ENCODE results near the gene STRN3.

The STRN3 gene

DNA sequence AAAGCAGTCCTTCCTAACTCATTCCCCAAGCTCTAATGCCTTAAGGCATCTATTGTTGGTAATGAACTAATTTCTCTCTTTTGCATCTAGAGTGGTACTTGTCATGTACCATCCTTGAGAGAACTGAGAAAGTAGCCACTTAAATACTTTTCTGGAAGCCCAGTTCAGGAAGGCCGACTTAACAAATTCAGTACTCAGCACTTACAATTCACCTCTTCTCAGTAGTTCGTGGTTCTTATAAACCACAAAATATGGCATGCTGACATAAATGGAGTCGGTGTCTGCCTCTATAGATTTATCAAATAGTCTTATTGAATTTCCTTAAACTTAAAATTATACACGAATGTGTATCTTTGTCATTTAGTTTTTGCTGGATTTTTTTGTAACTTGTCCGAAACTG lies 161.2 kb downstream of the STRN3 start:
- Histone ChIP-seq H3K9me3 (ENCODE audit: control insufficient read depth, insufficient read depth, low read length) (no peaks in the 10 kb centered on the region), H3K9ac (ENCODE audit: low read depth, low read length) (no peak overlapping the region), H3K4me1 (ENCODE audit: control insufficient read depth, insufficient read depth, low read length) (no peaks in the 10 kb centered on the region; the same call in 1 of the 2 replicates), H3K27ac (ENCODE audit: low read depth, low read length) (no peak overlapping the region), H3K27me3 (ENCODE audit: control insufficient read depth, insufficient read depth, low read length) (no peaks in the 10 kb centered on the region), H3K36me3 (ENCODE audit: control insufficient read depth, insufficient read depth, low read length) (no peaks in the 10 kb centered on the region), H3K4me3 (ENCODE audit: low read depth, low read length) (no peak overlapping the region)

DNA sequence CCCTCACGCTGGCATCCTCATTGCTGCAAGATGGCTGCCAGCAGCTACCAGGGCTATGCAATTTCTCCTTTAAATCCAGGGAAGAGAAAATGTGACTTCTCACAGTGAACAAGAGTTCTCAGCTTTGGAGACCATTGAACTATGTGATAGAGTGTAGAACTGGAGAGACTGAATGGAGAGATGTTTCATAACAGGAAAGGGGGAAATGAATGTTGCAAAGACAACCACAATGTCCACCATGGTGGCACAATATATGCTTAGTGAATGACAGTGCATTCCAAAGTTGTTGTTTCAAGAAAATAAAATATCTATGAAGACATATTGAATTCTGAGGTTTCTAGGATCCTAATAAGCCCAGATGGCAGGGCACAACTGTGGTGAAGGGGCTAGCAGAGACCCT lies 165.0 kb downstream of the STRN3 start:
- H3K4me3 ChIP-seq (ENCODE audit: low read depth, low read length): no peak overlapping the region
- no peaks in the 10 kb centered on the region for H3K4me1 ChIP-seq (ENCODE audit: control insufficient read depth, insufficient read depth, low read length)
- no peaks in the 10 kb centered on the region for H3K9me3 ChIP-seq (ENCODE audit: control insufficient read depth, insufficient read depth, low read length)
- no peaks in the 10 kb centered on the region for H3K27me3 ChIP-seq (ENCODE audit: control insufficient read depth, insufficient read depth, low read length)
- H3K27ac ChIP-seq (ENCODE audit: low read depth, low read length): no peak overlapping the region
- H3K9ac ChIP-seq (ENCODE audit: low read depth, low read length): no peak overlapping the region
- H3K36me3 ChIP-seq (ENCODE audit: control insufficient read depth, insufficient read depth, low read length): no peaks in the 10 kb centered on the region

DNA sequence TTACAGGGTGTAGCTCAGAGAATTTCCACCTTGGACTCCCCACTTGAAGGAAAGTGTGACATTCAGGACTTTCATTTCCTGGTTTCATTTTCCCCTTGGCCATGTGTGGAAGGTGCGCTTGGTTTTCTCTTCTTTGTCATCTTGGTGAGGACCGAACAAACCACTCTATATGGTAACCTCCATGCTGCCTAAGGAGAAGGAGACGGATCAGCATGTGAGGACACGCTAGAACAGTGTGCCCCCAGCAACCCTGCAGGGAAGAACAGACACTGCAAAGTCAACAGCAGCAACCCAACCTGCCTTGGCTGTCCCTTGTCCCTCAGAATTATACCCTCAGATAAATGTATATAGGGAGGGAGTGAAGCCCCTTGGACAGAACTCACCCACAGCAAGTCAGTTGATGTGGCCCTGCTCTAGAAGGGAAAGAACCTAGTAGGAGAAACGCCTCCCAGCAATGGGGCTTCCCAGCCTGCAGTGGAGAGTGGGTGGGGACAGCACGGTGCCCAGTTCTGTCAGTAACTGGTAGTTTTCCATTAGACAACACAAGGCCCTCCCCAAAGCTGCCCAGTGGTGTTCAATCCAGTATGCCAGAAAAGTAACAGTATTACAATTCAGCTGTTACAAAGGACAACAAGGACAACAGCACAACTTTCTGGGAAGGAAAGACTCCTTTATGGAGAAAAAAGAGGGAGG lies 170.7 kb downstream of the STRN3 start:
- no peaks in the 10 kb centered on the region for H3K36me3 ChIP-seq (ENCODE audit: control insufficient read depth, insufficient read depth, low read length)
- H3K27me3 ChIP-seq (ENCODE audit: control insufficient read depth, insufficient read depth, low read length): no peaks in the 10 kb centered on the region
- H3K4me3 ChIP-seq (ENCODE audit: low read depth, low read length): no peak overlapping the region
- H3K9me3 ChIP-seq (ENCODE audit: control insufficient read depth, insufficient read depth, low read length): no peaks in the 10 kb centered on the region
- no peaks in the 10 kb centered on the region for H3K4me1 ChIP-seq (ENCODE audit: control insufficient read depth, insufficient read depth, low read length)
- no peak overlapping the region for H3K27ac ChIP-seq (ENCODE audit: low read depth, low read length)
- no peak overlapping the region for H3K9ac ChIP-seq (ENCODE audit: low read depth, low read length)

DNA sequence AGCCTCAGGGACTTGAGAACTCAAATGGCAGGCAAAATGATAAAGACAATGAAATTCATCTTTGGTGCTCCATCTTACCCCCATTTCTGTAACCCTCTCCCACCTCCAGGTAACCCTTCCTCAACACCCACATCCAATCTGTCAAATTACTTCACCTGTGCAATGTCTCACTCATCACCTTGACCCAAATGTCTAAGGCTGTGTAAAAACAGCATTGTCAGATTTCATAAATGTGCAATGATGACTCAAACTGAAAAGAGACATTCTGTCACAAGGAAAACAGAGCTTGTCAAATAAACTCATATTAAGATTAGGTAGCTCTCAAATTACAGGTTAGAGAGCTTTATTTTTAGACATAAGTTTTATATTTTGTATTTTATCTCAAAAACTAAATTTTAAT lies 171.7 kb downstream of the STRN3 start:
- H3K27ac ChIP-seq (ENCODE audit: low read depth, low read length): no peak overlapping the region
- no peak overlapping the region for H3K4me3 ChIP-seq (ENCODE audit: low read depth, low read length)
- no peak overlapping the region for H3K9ac ChIP-seq (ENCODE audit: low read depth, low read length)
- H3K36me3 ChIP-seq (ENCODE audit: control insufficient read depth, insufficient read depth, low read length): no peaks in the 10 kb centered on the region
- no peaks in the 10 kb centered on the region for H3K9me3 ChIP-seq (ENCODE audit: control insufficient read depth, insufficient read depth, low read length)
- no peaks in the 10 kb centered on the region for H3K4me1 ChIP-seq (ENCODE audit: control insufficient read depth, insufficient read depth, low read length)
- no peaks in the 10 kb centered on the region for H3K27me3 ChIP-seq (ENCODE audit: control insufficient read depth, insufficient read depth, low read length)

DNA sequence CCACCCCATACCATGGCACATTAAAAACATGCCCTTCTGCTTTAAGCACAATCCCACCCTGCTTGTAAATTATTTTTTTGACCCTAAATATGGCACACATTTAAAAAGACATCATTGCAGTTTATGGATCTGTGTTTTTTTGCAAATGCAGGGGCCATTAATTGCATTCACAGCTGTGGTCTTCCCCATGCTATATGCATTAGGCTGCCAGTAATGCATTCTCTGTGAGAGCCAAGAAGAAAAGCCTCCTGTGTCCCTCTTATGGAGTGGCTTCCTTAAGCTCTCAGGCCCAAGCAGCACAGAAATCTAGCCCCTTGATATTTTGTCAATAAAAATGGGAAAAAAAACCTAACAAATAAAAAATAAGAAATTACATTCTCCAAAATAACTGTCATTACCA lies 172.2 kb downstream of the STRN3 start:
- Histone ChIP-seq H3K9ac (ENCODE audit: low read depth, low read length) (no peak overlapping the region), H3K36me3 (ENCODE audit: control insufficient read depth, insufficient read depth, low read length) (no peaks in the 10 kb centered on the region), H3K9me3 (ENCODE audit: control insufficient read depth, insufficient read depth, low read length) (no peaks in the 10 kb centered on the region), H3K27me3 (ENCODE audit: control insufficient read depth, insufficient read depth, low read length) (no peaks in the 10 kb centered on the region), H3K27ac (ENCODE audit: low read depth, low read length) (no peak overlapping the region), H3K4me1 (ENCODE audit: control insufficient read depth, insufficient read depth, low read length) (no peaks in the 10 kb centered on the region), H3K4me3 (ENCODE audit: low read depth, low read length) (no peak overlapping the region)

DNA sequence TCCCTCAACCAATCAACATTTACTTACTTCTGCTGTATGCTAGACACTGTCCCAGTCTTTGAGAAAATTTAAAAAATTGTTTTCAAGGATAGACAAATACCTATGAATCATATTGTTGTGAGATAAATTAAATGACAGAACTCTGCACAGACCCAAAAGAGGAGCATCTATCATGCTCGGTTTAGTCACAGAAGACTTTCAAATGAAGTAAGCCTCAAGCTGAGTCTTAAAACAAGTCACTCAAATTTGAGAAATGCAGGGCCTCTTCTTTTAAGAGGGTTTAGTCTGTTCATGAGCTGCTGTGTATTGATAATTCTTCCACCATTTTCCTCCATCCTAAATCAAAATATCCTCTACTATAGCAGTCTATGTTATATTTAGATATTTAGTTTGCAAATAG lies 176.2 kb downstream of the STRN3 start:
- no peak overlapping the region for H3K9ac ChIP-seq (ENCODE audit: low read depth, low read length)
- no peaks in the 10 kb centered on the region for H3K4me1 ChIP-seq (ENCODE audit: control insufficient read depth, insufficient read depth, low read length)
- no peaks in the 10 kb centered on the region for H3K36me3 ChIP-seq (ENCODE audit: control insufficient read depth, insufficient read depth, low read length)
- no peak overlapping the region for H3K27ac ChIP-seq (ENCODE audit: low read depth, low read length)
- no peaks in the 10 kb centered on the region for H3K9me3 ChIP-seq (ENCODE audit: control insufficient read depth, insufficient read depth, low read length)
- no peak overlapping the region for H3K4me3 ChIP-seq (ENCODE audit: low read depth, low read length)
- no peaks in the 10 kb centered on the region for H3K27me3 ChIP-seq (ENCODE audit: control insufficient read depth, insufficient read depth, low read length)

DNA sequence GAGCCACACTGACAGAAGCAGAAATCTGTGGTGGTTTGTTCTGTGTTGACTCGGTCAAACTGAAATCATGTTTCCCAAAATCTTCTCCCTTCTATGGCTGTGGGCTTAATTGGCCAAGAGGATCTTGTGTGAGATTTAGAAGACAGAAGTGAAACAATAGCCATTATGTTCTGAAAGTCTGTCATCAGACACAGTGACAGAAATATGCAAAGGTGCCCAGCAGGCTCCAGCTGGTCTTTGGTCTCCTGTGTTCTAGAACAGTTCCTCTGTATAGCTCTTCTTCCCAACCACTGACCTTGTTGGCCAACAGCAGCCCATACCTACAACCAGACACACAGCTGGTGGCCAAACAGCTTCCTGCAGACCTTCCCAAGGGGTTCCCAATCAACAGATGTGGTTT lies 176.8 kb downstream of the STRN3 start:
- no peak overlapping the region for H3K9ac ChIP-seq (ENCODE audit: low read depth, low read length)
- H3K4me1 ChIP-seq (ENCODE audit: control insufficient read depth, insufficient read depth, low read length): no peaks in the 10 kb centered on the region
- H3K4me3 ChIP-seq (ENCODE audit: low read depth, low read length): no peak overlapping the region
- no peaks in the 10 kb centered on the region for H3K9me3 ChIP-seq (ENCODE audit: control insufficient read depth, insufficient read depth, low read length)
- H3K36me3 ChIP-seq (ENCODE audit: control insufficient read depth, insufficient read depth, low read length): no peaks in the 10 kb centered on the region
- no peaks in the 10 kb centered on the region for H3K27me3 ChIP-seq (ENCODE audit: control insufficient read depth, insufficient read depth, low read length)
- no peak overlapping the region for H3K27ac ChIP-seq (ENCODE audit: low read depth, low read length)

DNA sequence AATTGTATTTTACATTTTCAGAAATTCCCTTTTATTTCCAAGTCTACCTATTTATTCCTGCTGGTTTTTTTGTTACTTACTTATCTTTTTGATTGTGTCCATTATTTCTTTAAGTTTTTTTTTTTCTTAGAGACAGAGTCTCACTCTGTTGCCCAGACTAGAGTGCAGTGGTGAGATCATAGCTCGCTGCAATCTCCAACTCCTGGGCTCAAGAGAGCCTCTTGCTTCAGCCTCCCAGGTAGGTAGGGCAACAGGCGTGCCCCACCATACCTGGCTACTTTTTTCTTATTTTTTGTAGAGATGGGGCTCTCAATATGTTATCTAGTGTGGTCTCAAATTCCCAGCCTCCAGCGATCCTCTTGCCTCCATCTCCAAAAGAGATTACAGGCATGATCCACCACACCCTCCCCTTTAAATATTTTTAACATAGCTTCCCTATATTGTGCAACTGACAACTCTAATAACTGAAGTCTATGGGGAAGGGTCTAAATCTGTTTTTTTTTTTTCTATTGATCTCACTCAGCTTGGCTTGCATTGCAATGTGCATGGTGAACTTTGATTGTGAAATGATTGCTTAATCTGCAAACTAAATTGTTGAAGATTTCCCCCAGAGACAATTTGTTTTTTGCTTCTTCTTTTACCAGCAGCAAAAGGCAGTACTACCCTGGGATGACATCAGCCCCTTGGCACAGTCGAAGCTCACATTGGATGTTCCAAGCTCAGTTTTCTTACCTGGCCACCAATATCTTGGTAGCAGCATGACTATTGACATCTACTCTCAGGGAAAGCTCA lies 177.5 kb downstream of the STRN3 start:
- Histone ChIP-seq H3K36me3 (ENCODE audit: control insufficient read depth, insufficient read depth, low read length) (no peaks in the 10 kb centered on the region), H3K27ac (ENCODE audit: low read depth, low read length) (no peak overlapping the region), H3K4me1 (ENCODE audit: control insufficient read depth, insufficient read depth, low read length) (no peaks in the 10 kb centered on the region), H3K9ac (ENCODE audit: low read depth, low read length) (no peak overlapping the region), H3K4me3 (ENCODE audit: low read depth, low read length) (no peak overlapping the region), H3K27me3 (ENCODE audit: control insufficient read depth, insufficient read depth, low read length) (no peaks in the 10 kb centered on the region), H3K9me3 (ENCODE audit: control insufficient read depth, insufficient read depth, low read length) (no peaks in the 10 kb centered on the region)
